C4-2B (cell line): Measurements from ENCODE around the gene AGAP1.

Source experiments
- CTCF ChIP-seq: fragments of 450-650 bp; conservative IDR thresholded peaks from 2 replicates; pipeline ENCODE4 v1.5.1; 2017; ENCODE audit warnings: mild to moderate bottlenecking
- ZFX ChIP-seq: fragments of 450-650 bp; IDR thresholded peaks from 2 replicates; pipeline ENCODE4 v1.6.1; 2017

- TF ChIP-seq CTCF = no peak
- TF ChIP-seq ZFX = no peak
Measured at GRCh38 chr2:235768606-235769005, 274.8 kb downstream of the AGAP1 start.
